ENCODE results near the gene LRATD1.

DNA sequence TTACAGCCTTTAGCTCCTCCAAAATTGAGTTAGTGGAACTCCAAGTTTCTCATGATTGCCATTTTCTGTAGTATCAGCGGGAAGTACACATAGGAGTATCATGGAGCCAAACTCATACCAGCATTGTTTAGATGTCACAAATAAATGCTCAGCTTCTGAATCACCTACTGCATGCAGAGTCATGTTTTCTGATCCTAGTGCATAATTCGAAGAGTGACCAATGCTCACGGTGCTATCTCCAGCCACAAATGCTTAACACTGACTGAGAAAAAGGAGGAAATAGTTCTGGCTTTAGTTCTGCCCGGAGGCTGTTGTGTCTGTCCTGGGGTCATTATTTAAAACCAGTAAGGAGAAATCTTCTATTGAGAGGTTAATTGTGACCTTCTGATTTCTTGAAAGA, 45.4 kb upstream of the LRATD1 start:
- TF ChIP-seq, protein P1, sequence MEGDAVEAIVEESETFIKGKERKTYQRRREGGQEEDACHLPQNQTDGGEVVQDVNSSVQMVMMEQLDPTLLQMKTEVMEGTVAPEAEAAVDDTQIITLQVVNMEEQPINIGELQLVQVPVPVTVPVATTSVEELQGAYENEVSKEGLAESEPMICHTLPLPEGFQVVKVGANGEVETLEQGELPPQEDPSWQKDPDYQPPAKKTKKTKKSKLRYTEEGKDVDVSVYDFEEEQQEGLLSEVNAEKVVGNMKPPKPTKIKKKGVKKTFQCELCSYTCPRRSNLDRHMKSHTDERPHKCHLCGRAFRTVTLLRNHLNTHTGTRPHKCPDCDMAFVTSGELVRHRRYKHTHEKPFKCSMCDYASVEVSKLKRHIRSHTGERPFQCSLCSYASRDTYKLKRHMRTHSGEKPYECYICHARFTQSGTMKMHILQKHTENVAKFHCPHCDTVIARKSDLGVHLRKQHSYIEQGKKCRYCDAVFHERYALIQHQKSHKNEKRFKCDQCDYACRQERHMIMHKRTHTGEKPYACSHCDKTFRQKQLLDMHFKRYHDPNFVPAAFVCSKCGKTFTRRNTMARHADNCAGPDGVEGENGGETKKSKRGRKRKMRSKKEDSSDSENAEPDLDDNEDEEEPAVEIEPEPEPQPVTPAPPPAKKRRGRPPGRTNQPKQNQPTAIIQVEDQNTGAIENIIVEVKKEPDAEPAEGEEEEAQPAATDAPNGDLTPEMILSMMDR (IDR thresholded peaks at IDR 0.05 in 2 of 3, conservative IDR thresholded peaks at IDR 0.05 in 1 of 3; ENCODE audit: control insufficient read depth in 2 of 3, extremely low read depth in 1 of 3, insufficient read depth in 1 of 3, low read depth in 3 of 3, low read length in 3 of 3) = no peak
- TF ChIP-seq, protein P2, sequence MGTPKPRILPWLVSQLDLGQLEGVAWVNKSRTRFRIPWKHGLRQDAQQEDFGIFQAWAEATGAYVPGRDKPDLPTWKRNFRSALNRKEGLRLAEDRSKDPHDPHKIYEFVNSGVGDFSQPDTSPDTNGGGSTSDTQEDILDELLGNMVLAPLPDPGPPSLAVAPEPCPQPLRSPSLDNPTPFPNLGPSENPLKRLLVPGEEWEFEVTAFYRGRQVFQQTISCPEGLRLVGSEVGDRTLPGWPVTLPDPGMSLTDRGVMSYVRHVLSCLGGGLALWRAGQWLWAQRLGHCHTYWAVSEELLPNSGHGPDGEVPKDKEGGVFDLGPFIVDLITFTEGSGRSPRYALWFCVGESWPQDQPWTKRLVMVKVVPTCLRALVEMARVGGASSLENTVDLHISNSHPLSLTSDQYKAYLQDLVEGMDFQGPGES (IDR thresholded peaks at IDR 0.05) = no peak
